ENCODE measurements around the gene CADM3.

Gene CADM3

DNA sequence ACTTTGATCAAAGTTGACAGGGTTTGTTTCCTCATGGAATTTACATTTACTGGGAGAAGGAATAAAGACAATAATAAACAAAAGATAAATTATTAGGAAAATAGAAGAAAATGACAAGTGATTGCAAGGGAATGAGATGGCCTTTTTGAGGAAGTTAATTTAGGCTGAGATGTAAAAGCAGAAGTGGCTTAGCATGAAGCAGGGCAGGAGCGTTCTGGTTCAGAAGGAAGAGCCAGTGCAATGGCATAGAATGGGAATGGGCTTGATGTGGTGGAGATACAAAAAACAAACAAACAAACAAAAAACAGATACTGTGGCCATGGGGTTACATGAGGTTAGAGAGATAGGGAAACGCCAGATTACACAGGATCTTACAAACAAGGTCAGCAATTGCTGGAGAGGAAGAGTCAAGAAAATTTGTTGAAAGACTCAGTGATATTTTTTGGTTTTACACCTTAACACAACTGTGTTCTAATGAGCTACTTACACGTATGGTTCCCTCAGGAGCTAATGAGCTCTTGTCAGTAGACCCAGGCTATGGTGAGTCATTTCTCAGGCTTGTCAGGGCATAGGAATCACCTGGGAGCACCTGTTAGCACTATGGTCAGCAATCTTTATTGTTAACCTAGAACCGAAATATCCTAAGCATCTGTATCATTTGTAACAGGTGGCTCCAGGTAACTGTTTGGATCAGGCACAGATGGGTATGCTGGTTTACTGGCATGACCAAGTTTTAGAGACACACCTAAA, 8.7 kb upstream of the CADM3 start:
- no peak for TF ChIP-seq TAF1 (IDR thresholded peaks at IDR 0.05; ENCODE audit: borderline replicate concordance, insufficient read depth, low read length)
- TF ChIP-seq SIN3A (IDR thresholded peaks at IDR 0.05; ENCODE audit: borderline replicate concordance, insufficient read depth, low read length): no peak
- no peak for TF ChIP-seq POLR2AphosphoS5 (IDR thresholded peaks at IDR 0.05; ENCODE audit: low read depth, low read length)
- TF ChIP-seq, protein P1, sequence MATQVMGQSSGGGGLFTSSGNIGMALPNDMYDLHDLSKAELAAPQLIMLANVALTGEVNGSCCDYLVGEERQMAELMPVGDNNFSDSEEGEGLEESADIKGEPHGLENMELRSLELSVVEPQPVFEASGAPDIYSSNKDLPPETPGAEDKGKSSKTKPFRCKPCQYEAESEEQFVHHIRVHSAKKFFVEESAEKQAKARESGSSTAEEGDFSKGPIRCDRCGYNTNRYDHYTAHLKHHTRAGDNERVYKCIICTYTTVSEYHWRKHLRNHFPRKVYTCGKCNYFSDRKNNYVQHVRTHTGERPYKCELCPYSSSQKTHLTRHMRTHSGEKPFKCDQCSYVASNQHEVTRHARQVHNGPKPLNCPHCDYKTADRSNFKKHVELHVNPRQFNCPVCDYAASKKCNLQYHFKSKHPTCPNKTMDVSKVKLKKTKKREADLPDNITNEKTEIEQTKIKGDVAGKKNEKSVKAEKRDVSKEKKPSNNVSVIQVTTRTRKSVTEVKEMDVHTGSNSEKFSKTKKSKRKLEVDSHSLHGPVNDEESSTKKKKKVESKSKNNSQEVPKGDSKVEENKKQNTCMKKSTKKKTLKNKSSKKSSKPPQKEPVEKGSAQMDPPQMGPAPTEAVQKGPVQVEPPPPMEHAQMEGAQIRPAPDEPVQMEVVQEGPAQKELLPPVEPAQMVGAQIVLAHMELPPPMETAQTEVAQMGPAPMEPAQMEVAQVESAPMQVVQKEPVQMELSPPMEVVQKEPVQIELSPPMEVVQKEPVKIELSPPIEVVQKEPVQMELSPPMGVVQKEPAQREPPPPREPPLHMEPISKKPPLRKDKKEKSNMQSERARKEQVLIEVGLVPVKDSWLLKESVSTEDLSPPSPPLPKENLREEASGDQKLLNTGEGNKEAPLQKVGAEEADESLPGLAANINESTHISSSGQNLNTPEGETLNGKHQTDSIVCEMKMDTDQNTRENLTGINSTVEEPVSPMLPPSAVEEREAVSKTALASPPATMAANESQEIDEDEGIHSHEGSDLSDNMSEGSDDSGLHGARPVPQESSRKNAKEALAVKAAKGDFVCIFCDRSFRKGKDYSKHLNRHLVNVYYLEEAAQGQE (IDR thresholded peaks at IDR 0.05; ENCODE audit: insufficient read depth in 1 of 2, low read depth in 2 of 2, low read length in 2 of 2): no peak

DNA sequence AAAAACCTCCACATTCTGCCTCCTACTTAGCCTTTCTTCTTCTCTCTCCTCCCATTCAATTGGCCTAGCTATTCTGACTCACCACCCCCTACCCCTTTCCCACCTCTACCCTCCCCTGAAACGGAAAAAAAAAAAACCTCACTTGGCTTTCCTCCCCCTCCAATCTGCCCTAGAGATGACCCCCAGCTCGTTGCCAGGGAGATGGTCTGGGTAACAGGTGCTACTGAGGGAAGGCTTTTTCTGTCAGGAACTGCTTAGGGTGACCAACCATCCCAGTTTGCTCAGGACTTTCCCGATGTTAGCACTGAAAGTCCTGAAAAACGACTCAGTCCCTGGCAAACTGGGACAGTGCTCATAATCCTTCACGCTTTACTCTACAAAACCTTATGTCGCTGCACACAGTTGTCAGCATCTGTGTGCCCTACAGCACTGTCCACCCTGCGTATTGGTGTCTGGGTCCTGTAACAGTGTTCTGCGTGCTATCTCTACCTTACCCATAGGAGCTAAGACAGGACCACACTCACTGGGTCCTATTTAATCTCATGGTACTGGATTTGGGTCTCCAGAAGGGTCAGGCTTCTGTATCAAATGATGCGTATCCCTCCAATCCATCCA, 7.7 kb upstream of the CADM3 start:
- TF ChIP-seq TAF1 (IDR thresholded peaks at IDR 0.05; ENCODE audit: borderline replicate concordance, insufficient read depth, low read length) (no peak), FOXP2 (optimal IDR thresholded peaks at IDR 0.05; ENCODE audit: borderline replicate concordance, extremely low read depth, extremely low read length, insufficient read depth) (no peak), POLR2AphosphoS5 (IDR thresholded peaks at IDR 0.05; ENCODE audit: low read depth, low read length) (no peak), SIN3A (IDR thresholded peaks at IDR 0.05; ENCODE audit: borderline replicate concordance, insufficient read depth, low read length) (no peak)
- TF ChIP-seq, protein P1 (IDR thresholded peaks at IDR 0.05; ENCODE audit: insufficient read depth in 1 of 2, low read depth in 2 of 2, low read length in 2 of 2): no peak

DNA sequence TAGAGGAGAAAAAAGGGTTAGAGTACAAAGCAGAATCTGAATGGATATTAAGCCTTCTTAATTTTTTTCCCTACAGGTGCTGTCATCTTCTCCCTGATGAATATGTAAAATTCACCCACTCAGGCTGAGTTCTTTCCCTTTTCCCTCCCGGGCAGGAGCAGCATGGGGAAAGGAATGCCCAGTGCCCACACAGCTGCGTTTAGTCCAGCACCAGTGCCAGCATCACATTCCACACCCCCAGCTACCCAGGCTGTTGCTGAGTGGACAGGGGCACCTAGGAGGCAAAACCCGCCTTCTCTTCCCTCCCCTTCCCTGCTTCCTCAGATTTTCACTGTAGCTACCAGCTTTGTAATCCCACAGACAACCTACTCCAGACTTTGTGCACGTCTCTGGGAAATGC, 3.4 kb upstream of the CADM3 start:
- TF ChIP-seq POLR2AphosphoS5 (IDR thresholded peaks at IDR 0.05; ENCODE audit: low read depth, low read length): no peak
- TF ChIP-seq, protein P1 (IDR thresholded peaks at IDR 0.05; ENCODE audit: insufficient read depth in 1 of 2, low read depth in 2 of 2, low read length in 2 of 2): no peak
- TF ChIP-seq FOXP2 (optimal IDR thresholded peaks at IDR 0.05; ENCODE audit: borderline replicate concordance, extremely low read depth, extremely low read length, insufficient read depth): no peak
- TF ChIP-seq SIN3A (IDR thresholded peaks at IDR 0.05; ENCODE audit: borderline replicate concordance, insufficient read depth, low read length): no peak
- TF ChIP-seq TAF1 (IDR thresholded peaks at IDR 0.05; ENCODE audit: borderline replicate concordance, insufficient read depth, low read length): no peak

DNA sequence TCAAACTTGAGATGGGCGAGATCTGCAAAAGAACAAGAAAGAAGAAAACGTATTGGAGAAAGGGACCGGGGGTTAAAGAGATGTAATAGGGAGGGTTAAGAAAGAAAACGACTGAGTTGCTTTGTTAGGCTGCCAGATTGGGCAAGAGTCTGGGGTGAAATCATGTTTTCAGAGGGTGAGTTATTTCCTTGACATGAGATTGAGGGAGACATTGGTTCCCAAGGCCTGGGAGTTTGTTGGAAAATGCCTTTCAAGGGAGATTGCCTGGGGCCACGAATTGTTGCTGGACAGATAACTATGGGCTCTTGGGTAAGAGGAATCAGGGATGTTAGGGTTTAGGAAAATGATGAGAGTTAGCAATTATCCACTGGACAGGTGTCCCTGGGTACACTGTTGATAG, 776 bp upstream of the CADM3 start:
- TF ChIP-seq SIN3A (IDR thresholded peaks at IDR 0.05; ENCODE audit: borderline replicate concordance, insufficient read depth, low read length): no peak
- no peak for TF ChIP-seq FOXP2 (optimal IDR thresholded peaks at IDR 0.05; ENCODE audit: borderline replicate concordance, extremely low read depth, extremely low read length, insufficient read depth)
- no peak for TF ChIP-seq TAF1 (IDR thresholded peaks at IDR 0.05; ENCODE audit: borderline replicate concordance, insufficient read depth, low read length)
- TF ChIP-seq POLR2AphosphoS5 (IDR thresholded peaks at IDR 0.05; ENCODE audit: low read depth, low read length): no peak
- TF ChIP-seq, protein P1 (IDR thresholded peaks at IDR 0.05; ENCODE audit: insufficient read depth in 1 of 2, low read depth in 2 of 2, low read length in 2 of 2): no peak
